Immature natural killer cell (primary cell): Measurements from ENCODE around the gene GRK1. TPM values are rescaled to one million over a fixed set of nuclear protein-coding genes. Genes with fewer than 3 reads are reported as not detected.

Source experiments
- DNase-seq, 3 donors: peaks; one replicate each; pipeline ENCODE4 v3.0.0; 2022; ENCODE audit warnings: mixed read lengths in 1 of 3
- H3K27ac Mint-ChIP-seq, 6 donors: one replicate each; pipeline ENCODE4 v1.8.0; 2020; ENCODE audit warnings: mixed read lengths in 6 of 6, mild to moderate bottlenecking in 5 of 6, inconsistent platforms in 4 of 6, moderate library complexity in 3 of 6
- H3K27me3 Mint-ChIP-seq, 3 donors: one replicate each; pipeline ENCODE4 v1.8.0; 2020 to 2021; ENCODE audit warnings: low read depth in 3 of 3, mild to moderate bottlenecking in 3 of 3, mixed read lengths in 3 of 3, moderate library complexity in 3 of 3, inconsistent platforms in 1 of 3
- H3K36me3 Mint-ChIP-seq, 3 donors: one replicate each; pipeline ENCODE4 v1.8.0; 2020; ENCODE audit warnings: mixed read lengths in 3 of 3, inconsistent platforms in 2 of 3, mild to moderate bottlenecking in 2 of 3
- H3K4me1 Mint-ChIP-seq, 2 donors: one replicate each; pipeline ENCODE4 v1.8.0; 2020; ENCODE audit warnings: inconsistent platforms in 2 of 2, mild to moderate bottlenecking in 2 of 2, mixed read lengths in 2 of 2, moderate library complexity in 1 of 2
- H3K4me3 Mint-ChIP-seq, 5 donors: one replicate each; pipeline ENCODE4 v1.8.0; 2020; ENCODE audit warnings: mild to moderate bottlenecking in 5 of 5, mixed read lengths in 5 of 5, inconsistent platforms in 3 of 5, moderate library complexity in 3 of 5
- H3K9me3 Mint-ChIP-seq, 6 donors: one replicate each; pipeline ENCODE4 v1.8.0; 2020; ENCODE audit warnings: mild to moderate bottlenecking in 6 of 6, mixed read lengths in 6 of 6, inconsistent platforms in 4 of 6, moderate library complexity in 3 of 6
- polyA plus RNA-seq, 3 donors: library from polyadenylated mRNA; unstranded; fragments of 300-500 nt; fragmentation: Illumina TruSeq; gene quantifications; one replicate each; pipeline ENCODE4 v1.2.3, GENCODE V29; 2021

The GRK1 gene
- polyA plus RNA-seq, 3 donors from 2014 or later, result not detected

DNA sequence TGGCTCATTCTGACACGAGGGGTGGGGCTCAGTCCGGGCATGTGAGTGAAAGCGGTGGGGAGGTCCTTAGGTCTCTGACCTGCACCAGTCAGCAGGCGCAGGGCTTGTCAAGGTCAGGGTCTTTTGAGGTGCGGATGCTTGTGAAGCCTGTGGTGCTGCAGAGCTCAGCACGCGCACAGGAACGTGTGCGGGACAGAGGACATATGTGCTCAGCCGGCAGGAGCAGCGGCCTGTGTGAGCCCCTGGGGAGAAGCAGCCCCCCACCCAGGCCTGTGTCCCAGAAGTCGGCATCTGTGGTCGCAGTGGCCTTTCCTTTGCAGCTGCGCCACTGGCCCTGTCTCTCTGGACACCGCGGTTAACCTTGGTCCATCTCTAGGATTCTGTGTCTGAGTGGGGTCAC, 39.9 kb upstream of the GRK1 start:
- Mint-ChIP-seq H3K9me3 (no peaks in the 10 kb centered on the region), H3K27ac (no peak overlapping the region), H3K4me1 (no peaks in the 10 kb centered on the region), H3K36me3 (peaks cover 0 to 4% (median 3%) of the 10 kb centered on the region in 3 donors), H3K4me3 (no peak overlapping the region), H3K27me3 (peaks cover 0 to 6% (median 0%) of the 10 kb centered on the region in 3 donors)
- DNase-seq, result no peak

DNA sequence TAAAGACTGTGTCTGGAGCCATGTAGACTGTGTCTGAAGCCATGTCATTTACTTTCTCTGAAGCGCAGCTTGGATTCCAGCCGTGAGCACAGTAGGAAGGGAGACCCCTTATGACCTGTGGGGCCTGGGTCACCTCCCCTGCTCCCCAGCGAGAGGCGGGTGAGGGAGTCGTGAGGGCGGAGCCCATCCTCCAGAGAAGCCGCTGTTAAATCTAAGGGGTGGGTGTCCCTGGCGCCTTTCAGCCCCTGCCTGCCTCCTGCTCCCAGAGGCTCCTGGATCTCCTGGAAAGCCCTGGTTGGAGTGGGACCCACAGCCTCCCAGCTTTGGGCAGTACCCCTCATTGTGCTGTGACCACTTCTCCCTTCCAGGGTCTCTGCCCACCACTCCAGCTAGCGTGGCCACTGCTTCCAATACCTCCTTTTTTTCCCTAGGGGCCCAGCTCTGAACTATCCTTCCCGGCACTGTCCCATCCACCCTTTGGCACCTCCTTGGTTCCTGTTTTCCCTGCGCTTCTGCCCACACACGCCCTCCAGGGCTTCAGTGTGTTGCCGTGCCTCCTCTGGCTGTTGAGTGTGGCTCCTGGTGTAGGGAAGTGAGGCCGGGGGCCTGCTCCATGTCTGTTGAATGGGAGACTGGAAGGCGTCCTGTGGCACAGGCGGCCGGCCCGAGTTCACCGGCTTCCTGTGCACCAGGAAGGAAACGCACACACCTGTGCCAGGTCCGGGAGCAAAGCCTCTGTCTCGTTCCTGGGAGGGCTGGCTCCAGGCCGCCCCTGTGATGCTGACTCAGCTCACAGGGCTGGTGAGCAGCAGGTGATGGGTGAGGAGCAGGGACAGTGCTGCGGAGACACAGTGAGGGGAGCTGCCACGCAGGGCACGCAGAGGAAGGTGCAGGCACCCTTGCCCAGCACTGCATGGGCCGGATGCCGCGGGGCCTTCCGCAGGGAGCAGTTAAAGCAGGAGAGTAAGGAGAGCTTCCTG, 38.4 kb upstream of the GRK1 start:
- H3K9me3 Mint-ChIP-seq, result no peaks in the 10 kb centered on the region
- H3K27me3 Mint-ChIP-seq, result peaks cover 0 to 6% (median 0%) of the 10 kb centered on the region in 3 donors
- H3K27ac Mint-ChIP-seq, result no peak overlapping the region
- H3K4me1 Mint-ChIP-seq, result no peaks in the 10 kb centered on the region
- H3K4me3 Mint-ChIP-seq, result no peak overlapping the region
- no peak for DNase-seq
- peaks cover 4 to 8% (median 5%) of the 10 kb centered on the region in 3 donors for H3K36me3 Mint-ChIP-seq

DNA sequence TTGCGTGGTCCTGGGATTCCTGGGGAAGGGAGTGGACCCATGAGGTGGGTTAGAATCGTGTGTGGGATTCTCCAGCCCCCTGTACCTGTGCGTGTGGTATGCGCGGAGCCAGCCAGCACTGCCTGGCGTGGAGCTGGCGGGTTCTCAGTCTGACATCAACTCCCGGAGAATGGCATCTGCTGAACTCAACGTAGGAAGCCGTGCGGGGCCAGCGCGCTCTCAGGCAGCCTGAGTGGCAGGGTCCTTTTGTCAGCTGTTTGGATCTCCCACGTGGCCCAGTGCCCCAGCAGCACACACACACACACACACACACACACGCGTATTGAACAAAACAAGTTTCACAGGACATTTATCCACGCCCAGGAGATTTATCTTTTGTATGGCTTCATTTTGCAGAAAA, 37.2 kb upstream of the GRK1 start:
- H3K4me1 Mint-ChIP-seq, result no peaks in the 10 kb centered on the region
- H3K9me3 Mint-ChIP-seq, result no peaks in the 10 kb centered on the region
- H3K27ac Mint-ChIP-seq, result no peak overlapping the region
- H3K27me3 Mint-ChIP-seq, result peaks cover 0 to 3% (median 0%) of the 10 kb centered on the region in 3 donors
- H3K4me3 Mint-ChIP-seq, result no peak overlapping the region
- H3K36me3 Mint-ChIP-seq, result peaks cover 9 to 15% (median 11%) of the 10 kb centered on the region in 3 donors
- no peak for DNase-seq

DNA sequence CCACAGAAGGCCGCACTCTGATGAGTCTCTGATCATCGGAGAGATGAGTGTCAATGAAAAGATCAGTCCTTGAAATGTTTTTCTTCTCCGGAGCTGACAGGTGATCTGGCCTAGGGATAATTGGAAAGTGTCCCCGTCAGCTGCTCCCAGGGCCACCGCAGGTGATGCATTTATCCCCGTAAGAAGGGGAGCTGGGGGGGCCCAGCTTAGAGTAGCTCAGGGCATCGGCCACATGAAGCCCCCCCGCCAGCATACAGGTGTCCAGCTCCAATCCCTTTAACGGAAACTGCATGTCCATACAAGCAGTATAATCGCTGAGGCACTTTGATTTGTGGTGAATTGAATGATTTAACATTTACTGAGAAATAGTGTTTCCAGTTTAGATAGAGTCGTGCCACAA, 36.7 kb upstream of the GRK1 start:
- peaks cover 9 to 15% (median 11%) of the 10 kb centered on the region in 3 donors for H3K36me3 Mint-ChIP-seq
- no peaks in the 10 kb centered on the region for H3K9me3 Mint-ChIP-seq
- peaks cover 0 to 3% (median 0%) of the 10 kb centered on the region in 3 donors for H3K27me3 Mint-ChIP-seq
- H3K4me1 Mint-ChIP-seq, result no peaks in the 10 kb centered on the region
- no peak for DNase-seq
- no peak overlapping the region for H3K27ac Mint-ChIP-seq
- no peak overlapping the region for H3K4me3 Mint-ChIP-seq

DNA sequence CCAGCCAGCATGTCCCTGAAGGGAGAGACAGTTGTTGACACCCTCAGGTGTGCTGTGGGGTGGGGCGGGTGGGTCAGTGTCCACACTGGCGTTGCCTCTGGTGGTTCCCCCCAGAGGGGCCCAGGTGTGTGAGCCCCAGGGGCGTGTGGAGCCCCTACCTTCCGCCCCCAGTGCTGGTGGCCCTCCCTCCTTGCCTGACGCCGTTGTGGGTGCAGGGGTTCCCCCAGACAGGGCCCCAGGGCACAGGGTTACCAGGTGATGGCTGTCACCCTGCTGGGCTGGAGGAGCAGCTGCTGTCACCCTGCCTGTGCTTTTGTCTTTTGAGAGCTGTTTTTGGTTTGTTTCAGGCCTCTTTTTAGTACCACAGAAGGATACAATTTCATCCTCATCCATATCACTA, 36.2 kb upstream of the GRK1 start:
- Mint-ChIP-seq H3K27ac (no peak overlapping the region), H3K36me3 (peaks cover 9 to 15% (median 11%) of the 10 kb centered on the region in 3 donors), H3K27me3 (peaks cover 0 to 3% (median 0%) of the 10 kb centered on the region in 3 donors), H3K4me3 (no peak overlapping the region), H3K4me1 (no peaks in the 10 kb centered on the region), H3K9me3 (no peaks in the 10 kb centered on the region)
- no peak for DNase-seq

DNA sequence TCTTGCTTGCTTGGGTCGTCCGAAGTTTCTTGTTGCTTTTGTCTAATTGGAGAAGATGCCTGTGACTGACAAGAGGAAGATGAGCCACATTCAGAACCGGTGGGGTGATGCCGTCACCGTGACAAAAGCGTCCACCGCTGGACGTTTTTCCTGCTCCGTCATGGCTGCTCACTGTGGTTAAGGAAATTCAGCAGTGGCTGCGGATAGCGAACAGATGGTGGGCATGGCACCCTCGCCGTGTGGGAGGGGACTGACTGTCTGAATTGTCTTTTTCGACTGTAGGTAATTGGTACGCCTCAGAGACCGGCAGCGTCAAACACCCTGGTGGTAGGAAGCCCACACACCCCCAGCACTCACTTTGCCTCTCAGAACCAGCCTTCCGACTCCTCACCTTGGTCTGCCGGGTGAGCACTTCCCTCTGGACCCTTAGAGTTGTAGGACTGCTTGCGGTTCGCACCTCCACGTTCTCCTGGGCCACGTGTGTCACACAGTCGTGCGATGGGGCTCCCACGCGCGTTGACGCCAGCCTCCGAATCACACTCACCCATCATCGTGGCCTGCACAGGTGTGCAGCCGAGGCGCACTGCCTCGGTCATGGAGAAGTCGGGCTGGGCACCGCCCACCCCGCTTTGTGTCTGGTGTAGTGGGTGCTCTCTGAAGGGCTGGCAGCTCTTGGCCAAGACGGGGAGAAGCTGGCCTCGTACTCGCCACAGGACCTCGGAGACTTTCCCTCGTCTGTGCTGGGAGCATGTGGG, 35.5 kb upstream of the GRK1 start:
- H3K4me1 Mint-ChIP-seq, result no peaks in the 10 kb centered on the region
- no peak overlapping the region for H3K27ac Mint-ChIP-seq
- no peak overlapping the region for H3K4me3 Mint-ChIP-seq
- no peak for DNase-seq
- H3K27me3 Mint-ChIP-seq, result peaks cover 0 to 2% (median 0%) of the 10 kb centered on the region in 3 donors
- peaks cover 9 to 15% (median 11%) of the 10 kb centered on the region in 3 donors for H3K36me3 Mint-ChIP-seq
- no peaks in the 10 kb centered on the region for H3K9me3 Mint-ChIP-seq

DNA sequence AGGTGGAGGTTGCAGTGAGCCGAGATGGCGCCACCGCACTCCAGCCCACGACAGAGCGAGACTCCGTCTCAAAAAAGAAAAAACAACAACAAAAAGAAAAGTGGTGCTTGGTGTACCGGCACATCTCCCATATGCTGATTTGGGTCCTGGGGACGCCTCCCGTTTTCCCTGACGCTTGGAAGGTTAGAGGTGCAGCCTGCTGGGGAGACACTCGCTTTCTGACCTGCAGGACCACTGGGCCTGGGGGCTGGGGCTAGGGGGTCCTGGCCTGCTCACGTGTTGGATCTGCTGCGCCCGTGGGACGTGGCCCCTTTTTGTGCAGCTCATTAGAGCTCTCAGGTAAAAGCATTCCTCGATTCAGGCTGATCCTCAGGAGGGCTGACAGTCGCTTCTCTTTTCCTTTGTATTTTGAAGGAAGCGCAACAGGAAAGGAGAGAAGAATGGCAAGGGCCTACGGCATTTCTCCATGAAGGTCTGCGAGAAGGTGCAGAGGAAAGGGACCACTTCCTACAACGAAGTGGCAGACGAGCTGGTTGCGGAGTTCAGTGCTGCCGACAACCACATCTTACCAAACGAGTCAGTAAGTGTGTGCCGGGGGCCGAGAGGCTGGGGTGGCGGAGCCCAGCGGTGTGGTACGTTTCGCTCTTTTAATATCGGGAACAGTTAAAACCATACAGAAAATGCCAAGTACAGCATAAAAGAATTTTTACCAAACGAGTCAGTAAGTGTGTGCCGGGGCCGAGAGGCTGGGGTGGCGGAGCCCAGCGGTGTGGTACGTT, 34.1 kb upstream of the GRK1 start:
- Mint-ChIP-seq H3K9me3 (no peaks in the 10 kb centered on the region), H3K36me3 (peaks cover 15 to 19% (median 16%) of the 10 kb centered on the region in 3 donors), H3K4me1 (no peaks in the 10 kb centered on the region), H3K27ac (no peak overlapping the region), H3K27me3 (peaks cover 0 to 2% (median 0%) of the 10 kb centered on the region in 3 donors), H3K4me3 (no peak overlapping the region)
- DNase-seq, result no peak

DNA sequence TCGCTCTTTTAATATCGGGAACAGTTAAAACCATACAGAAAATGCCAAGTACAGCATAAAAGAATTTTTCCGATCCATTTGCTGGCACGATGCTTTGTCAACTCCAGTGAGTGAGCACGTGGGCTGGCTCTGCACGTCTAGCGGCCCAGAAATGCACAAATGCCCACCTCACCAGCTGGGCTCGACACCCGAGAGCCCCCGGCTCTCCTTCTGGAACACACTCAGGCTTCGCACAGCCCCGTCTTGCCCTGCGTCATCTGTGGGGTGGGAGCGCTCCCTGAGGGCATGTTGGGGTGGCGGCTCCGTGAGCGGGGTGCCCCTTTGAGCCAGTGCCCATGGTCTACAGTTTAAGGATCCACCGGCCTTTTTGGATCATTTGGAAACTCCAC, 33.5 kb upstream of the GRK1 start:
- Mint-ChIP-seq H3K9me3 (no peaks in the 10 kb centered on the region), H3K27me3 (peaks cover 0 to 2% (median 0%) of the 10 kb centered on the region in 3 donors), H3K27ac (no peak overlapping the region), H3K4me1 (no peaks in the 10 kb centered on the region), H3K4me3 (no peak overlapping the region), H3K36me3 (peaks cover 18 to 22% (median 20%) of the 10 kb centered on the region in 3 donors)
- no peak for DNase-seq

DNA sequence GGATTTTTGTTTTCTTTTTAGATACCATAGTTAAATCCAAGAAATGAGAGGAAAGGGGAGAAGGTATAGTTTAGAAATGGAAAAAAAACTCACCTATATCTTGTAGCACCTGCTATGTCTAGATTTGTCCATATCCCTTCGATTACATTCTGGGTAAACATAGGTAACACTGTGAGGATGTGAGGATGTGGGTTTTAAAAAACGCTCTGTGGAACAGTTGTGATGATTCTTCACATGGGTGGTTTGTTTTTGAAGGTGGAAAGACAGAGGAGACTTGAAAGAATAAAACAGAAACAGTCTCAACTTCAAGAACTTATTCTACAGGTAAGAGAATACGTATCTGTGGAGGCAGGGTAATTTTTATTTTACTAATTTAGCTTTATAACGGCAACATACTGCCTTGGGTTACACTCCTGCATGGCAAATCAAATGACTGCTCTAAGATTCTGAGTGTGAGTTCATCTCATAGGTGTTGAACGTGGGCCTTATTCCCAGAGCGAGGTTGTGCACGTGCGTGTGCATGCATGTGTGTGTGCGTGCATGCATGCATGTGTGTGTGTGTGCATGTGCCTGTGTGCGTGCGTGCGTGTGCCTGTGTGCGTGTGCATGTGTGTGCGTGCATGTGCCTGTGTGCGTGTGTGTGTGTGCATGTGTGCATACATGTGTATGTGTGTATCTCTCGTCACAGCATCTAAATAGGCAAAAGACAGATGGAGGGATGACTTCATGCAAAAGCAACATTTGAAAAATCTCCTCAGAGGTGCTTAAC, 32.6 kb upstream of the GRK1 start:
- H3K27me3 Mint-ChIP-seq, result peaks cover 0 to 2% (median 0%) of the 10 kb centered on the region in 3 donors
- no peak overlapping the region for H3K4me3 Mint-ChIP-seq
- H3K36me3 Mint-ChIP-seq, result peaks cover 18 to 27% (median 25%) of the 10 kb centered on the region in 3 donors
- H3K9me3 Mint-ChIP-seq, result no peaks in the 10 kb centered on the region
- no peak for DNase-seq
- H3K27ac Mint-ChIP-seq, result no peak overlapping the region
- no peaks in the 10 kb centered on the region for H3K4me1 Mint-ChIP-seq

DNA sequence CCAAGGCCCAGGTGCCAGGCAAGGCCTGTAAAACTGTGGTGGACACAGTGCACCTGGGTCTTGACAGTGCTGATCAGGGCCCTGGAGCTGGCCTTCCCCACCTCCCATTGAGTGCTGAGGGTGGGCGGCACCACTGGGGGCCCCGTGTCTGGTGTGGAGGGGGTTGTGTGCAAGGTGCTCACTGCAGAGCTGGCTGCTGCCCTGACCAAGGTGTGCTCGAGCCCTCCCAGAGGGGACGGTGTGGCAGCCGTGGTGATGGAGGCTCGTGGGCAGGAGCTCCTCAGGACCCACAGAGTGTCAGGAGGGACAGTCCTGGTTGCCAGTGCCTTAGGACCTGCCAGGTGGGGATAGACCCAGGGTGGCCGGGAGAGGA, 32.0 kb upstream of the GRK1 start:
- H3K27me3 Mint-ChIP-seq, result peaks cover 0 to 2% (median 0%) of the 10 kb centered on the region in 3 donors
- no peak overlapping the region for H3K4me3 Mint-ChIP-seq
- no peak for DNase-seq
- no peak overlapping the region for H3K27ac Mint-ChIP-seq
- peaks cover 18 to 29% (median 25%) of the 10 kb centered on the region in 3 donors for H3K36me3 Mint-ChIP-seq
- H3K9me3 Mint-ChIP-seq, result no peaks in the 10 kb centered on the region
- no peaks in the 10 kb centered on the region for H3K4me1 Mint-ChIP-seq

DNA sequence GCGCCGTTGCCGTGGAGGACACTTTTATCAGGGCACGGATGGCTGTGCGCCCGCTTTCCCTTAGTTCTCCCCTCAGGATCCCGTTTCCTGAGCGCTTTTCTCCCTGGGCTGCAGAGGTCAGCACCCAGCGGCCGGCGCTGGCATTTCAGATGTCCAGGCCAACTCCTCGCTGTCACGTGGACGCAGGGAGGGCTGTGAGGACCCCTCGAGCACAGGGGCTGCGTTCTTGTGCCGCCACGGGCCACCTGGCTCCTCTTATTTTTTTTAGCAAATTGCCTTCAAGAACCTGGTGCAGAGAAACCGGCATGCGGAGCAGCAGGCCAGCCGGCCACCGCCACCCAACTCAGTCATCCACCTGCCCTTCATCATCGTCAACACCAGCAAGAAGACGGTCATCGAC, 31.3 kb upstream of the GRK1 start:
- no peaks in the 10 kb centered on the region for H3K4me1 Mint-ChIP-seq
- DNase-seq, result no peak
- no peak overlapping the region for H3K4me3 Mint-ChIP-seq
- peaks cover 0 to 2% (median 0%) of the 10 kb centered on the region in 3 donors for H3K27me3 Mint-ChIP-seq
- peaks cover 18 to 36% (median 27%) of the 10 kb centered on the region in 3 donors for H3K36me3 Mint-ChIP-seq
- no peak overlapping the region for H3K27ac Mint-ChIP-seq
- no peaks in the 10 kb centered on the region for H3K9me3 Mint-ChIP-seq

DNA sequence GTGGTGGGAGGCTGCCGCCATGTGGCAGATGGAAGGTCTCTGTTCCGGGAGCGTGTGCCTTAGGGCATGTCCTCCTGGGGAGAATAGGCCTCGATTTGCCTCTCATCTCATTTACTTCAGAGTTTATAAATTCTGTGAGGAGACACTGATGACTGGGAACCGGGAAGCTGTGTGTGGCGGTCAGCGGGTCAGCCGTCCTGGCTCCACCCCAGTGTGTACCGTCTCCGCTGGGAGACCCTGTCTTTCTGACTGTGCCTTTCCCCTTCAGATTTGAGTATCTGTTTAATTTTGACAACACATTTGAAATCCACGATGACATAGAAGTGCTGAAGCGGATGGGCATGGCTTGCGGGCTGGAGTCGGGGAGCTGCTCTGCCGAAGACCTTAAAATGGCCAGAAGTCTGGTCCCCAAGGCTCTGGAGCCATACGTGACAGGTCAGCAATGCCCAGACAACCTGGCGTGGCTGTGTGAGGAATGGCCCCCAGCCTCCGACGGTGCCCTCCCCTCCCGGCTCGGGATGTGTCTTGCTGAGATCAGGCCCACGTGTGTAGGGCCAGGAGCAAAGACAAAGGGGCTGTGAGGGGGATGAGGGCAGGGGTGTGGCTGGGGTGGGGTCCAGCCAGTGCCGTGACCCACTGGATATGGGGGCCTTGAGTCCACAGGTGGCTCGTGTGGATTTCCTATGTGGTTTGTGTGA, 30.6 kb upstream of the GRK1 start:
- Mint-ChIP-seq H3K27me3 (peaks cover 0 to 2% (median 0%) of the 10 kb centered on the region in 3 donors), H3K36me3 (peaks cover 18 to 38% (median 30%) of the 10 kb centered on the region in 3 donors), H3K4me1 (no peaks in the 10 kb centered on the region), H3K27ac (no peak overlapping the region), H3K9me3 (no peaks in the 10 kb centered on the region), H3K4me3 (no peak overlapping the region)
- DNase-seq, result no peak
